ENCODE measurements around the gene LPXN. TPM values are rescaled to one million over a fixed set of nuclear protein-coding genes. Genes with fewer than 3 reads are reported as not detected.

The LPXN gene
- total RNA-seq, 1 experiment from 2014 or later: 2.1 TPM

GRCh38 chr11:58546841-58547240 is 28.8 kb downstream of the LPXN start:
- ATAC-seq (no peak), DNase-seq (ENCODE audit: low spot score) (no peak)
- Mint-ChIP-seq H3K4me3 (no peak overlapping the region), H3K27ac (no peak overlapping the region), H3K27me3 (ENCODE audit: low read depth) (no peaks in the 10 kb centered on the region), H3K36me3 (no peaks in the 10 kb centered on the region), H3K9me3 (no peaks in the 10 kb centered on the region), H3K4me1 (no peaks in the 10 kb centered on the region)
- ChIA-PET CTCF (interaction anchor here (1.2 kb wide), 1 partner anchor 21 kb away, joined by 3 read pairs; no protein-coding TSS in a partner anchor), POLR2A (no interaction called here)
- TF ChIP-seq SOX15 (CRISPR knock-in tag; IDR thresholded peaks at IDR 0.05): no peak
- no peak for TF ChIP-seq SMAD4 (CRISPR knock-in tag; IDR thresholded peaks at IDR 0.05)
- TF ChIP-seq CREM (CRISPR knock-in tag; IDR thresholded peaks at IDR 0.05): no peak
- no peak for TF ChIP-seq ERG (CRISPR knock-in tag; IDR thresholded peaks at IDR 0.05)

- no peak for ATAC-seq
- H3K27ac Mint-ChIP-seq: no peak overlapping the region
- no peak for DNase-seq (ENCODE audit: low spot score)
- ChIA-PET CTCF (interaction anchor here (1.4 kb wide), 1 partner anchor 8 kb away, joined by 4 read pairs; no protein-coding TSS in a partner anchor), POLR2A (no interaction called here)
- H3K4me3 Mint-ChIP-seq: no peak overlapping the region
- peaks cover 18% of the 10 kb centered on the region for H3K36me3 Mint-ChIP-seq
- peaks cover 38% of the 10 kb centered on the region for H3K9me3 Mint-ChIP-seq
- TF ChIP-seq ZNF416 (CRISPR knock-in tag; IDR thresholded peaks at IDR 0.05) (no peak), ZNF396 (CRISPR knock-in tag; IDR thresholded peaks at IDR 0.05; ENCODE audit: borderline replicate concordance) (no peak), MXD4 (CRISPR knock-in tag; IDR thresholded peaks at IDR 0.05; ENCODE audit: borderline replicate concordance) (no peak), SMAD4 (CRISPR knock-in tag; IDR thresholded peaks at IDR 0.05) (no peak), MYBL2 (CRISPR knock-in tag; IDR thresholded peaks at IDR 0.05) (no peak), ZNF317 (CRISPR knock-in tag; IDR thresholded peaks at IDR 0.05; ENCODE audit: borderline replicate concordance, low read depth) (no peak), USF2 (CRISPR knock-in tag; IDR thresholded peaks at IDR 0.05) (no peak), ZNF219 (CRISPR knock-in tag; IDR thresholded peaks at IDR 0.05; ENCODE audit: borderline replicate concordance) (no peak), ZNF232 (CRISPR knock-in tag; IDR thresholded peaks at IDR 0.05) (no peak), GABPB1 (CRISPR knock-in tag; IDR thresholded peaks at IDR 0.05) (no peak)
- peaks cover 3% of the 10 kb centered on the region for H3K27me3 Mint-ChIP-seq (ENCODE audit: low read depth)
- no peaks in the 10 kb centered on the region for H3K4me1 Mint-ChIP-seq
Measured at GRCh38 chr11:58531865-58532341, 43.8 kb downstream of the LPXN start.

DNA sequence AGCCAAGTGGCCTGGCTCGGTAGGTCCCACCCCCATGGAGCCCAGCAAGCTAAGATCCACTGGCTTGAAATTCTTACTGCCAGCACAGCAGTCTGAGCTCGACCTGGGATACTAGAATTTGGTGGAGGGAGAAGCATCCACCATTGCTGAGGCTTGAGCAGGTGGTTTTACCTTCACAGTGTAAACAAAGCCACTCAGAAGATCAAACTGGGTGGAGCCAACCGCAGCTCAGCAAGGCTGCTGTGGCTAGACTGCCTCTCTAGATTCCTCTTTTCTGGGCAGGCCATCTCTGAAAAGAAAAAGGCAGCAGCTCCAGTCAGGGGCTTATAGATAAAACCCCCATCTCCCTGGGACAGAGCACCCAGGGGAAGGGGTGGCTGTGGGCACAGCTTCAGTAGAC is 45.4 kb downstream of the LPXN start:
- Mint-ChIP-seq H3K4me3 (no peak overlapping the region), H3K36me3 (peaks cover 18% of the 10 kb centered on the region), H3K4me1 (no peaks in the 10 kb centered on the region), H3K9me3 (peaks cover 26% of the 10 kb centered on the region), H3K27me3 (ENCODE audit: low read depth) (peaks cover 3% of the 10 kb centered on the region), H3K27ac (no peak overlapping the region)
- POLR2A ChIA-PET: no interaction called here
- TF ChIP-seq ZNF671 (CRISPR knock-in tag; IDR thresholded peaks at IDR 0.05) (no peak), E2F1 (CRISPR knock-in tag; IDR thresholded peaks at IDR 0.05) (no peak), PRRX2 (CRISPR knock-in tag; IDR thresholded peaks at IDR 0.05) (no peak), RORB (CRISPR knock-in tag; IDR thresholded peaks at IDR 0.05) (no peak), FOXJ3 (CRISPR knock-in tag; IDR thresholded peaks at IDR 0.05; ENCODE audit: borderline replicate concordance) (no peak), USF2 (CRISPR knock-in tag; IDR thresholded peaks at IDR 0.05) (no peak), TEAD1 (CRISPR knock-in tag; IDR thresholded peaks at IDR 0.05) (no peak), MLX (CRISPR knock-in tag; IDR thresholded peaks at IDR 0.05) (no peak), MXD4 (CRISPR knock-in tag; IDR thresholded peaks at IDR 0.05; ENCODE audit: borderline replicate concordance) (no peak)
- TF ChIP-seq, protein P1, sequence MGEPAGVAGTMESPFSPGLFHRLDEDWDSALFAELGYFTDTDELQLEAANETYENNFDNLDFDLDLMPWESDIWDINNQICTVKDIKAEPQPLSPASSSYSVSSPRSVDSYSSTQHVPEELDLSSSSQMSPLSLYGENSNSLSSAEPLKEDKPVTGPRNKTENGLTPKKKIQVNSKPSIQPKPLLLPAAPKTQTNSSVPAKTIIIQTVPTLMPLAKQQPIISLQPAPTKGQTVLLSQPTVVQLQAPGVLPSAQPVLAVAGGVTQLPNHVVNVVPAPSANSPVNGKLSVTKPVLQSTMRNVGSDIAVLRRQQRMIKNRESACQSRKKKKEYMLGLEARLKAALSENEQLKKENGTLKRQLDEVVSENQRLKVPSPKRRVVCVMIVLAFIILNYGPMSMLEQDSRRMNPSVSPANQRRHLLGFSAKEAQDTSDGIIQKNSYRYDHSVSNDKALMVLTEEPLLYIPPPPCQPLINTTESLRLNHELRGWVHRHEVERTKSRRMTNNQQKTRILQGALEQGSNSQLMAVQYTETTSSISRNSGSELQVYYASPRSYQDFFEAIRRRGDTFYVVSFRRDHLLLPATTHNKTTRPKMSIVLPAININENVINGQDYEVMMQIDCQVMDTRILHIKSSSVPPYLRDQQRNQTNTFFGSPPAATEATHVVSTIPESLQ (CRISPR knock-in tag; IDR thresholded peaks at IDR 0.05): no peak
- TF ChIP-seq, protein P2, sequence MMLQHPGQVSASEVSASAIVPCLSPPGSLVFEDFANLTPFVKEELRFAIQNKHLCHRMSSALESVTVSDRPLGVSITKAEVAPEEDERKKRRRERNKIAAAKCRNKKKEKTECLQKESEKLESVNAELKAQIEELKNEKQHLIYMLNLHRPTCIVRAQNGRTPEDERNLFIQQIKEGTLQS (CRISPR knock-in tag; conservative IDR thresholded peaks at IDR 0.05): no peak
- TF ChIP-seq, protein P3, sequence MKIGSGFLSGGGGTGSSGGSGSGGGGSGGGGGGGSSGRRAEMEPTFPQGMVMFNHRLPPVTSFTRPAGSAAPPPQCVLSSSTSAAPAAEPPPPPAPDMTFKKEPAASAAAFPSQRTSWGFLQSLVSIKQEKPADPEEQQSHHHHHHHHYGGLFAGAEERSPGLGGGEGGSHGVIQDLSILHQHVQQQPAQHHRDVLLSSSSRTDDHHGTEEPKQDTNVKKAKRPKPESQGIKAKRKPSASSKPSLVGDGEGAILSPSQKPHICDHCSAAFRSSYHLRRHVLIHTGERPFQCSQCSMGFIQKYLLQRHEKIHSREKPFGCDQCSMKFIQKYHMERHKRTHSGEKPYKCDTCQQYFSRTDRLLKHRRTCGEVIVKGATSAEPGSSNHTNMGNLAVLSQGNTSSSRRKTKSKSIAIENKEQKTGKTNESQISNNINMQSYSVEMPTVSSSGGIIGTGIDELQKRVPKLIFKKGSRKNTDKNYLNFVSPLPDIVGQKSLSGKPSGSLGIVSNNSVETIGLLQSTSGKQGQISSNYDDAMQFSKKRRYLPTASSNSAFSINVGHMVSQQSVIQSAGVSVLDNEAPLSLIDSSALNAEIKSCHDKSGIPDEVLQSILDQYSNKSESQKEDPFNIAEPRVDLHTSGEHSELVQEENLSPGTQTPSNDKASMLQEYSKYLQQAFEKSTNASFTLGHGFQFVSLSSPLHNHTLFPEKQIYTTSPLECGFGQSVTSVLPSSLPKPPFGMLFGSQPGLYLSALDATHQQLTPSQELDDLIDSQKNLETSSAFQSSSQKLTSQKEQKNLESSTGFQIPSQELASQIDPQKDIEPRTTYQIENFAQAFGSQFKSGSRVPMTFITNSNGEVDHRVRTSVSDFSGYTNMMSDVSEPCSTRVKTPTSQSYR (CRISPR knock-in tag; IDR thresholded peaks at IDR 0.05): no peak
- ATAC-seq (no peak), DNase-seq (ENCODE audit: low spot score) (no peak)
- CTCF ChIA-PET: no interaction called here
